GM18520 (cell line): ENCODE measurements around the gene CCL1.

Experiments used
- ATAC-seq: cut with Tn5 transposase; IDR thresholded peaks from one replicate; pipeline ENCODE4 v1.9.1; 2021; ENCODE audit not compliant: unreplicated experiment

CCL1 gene

GRCh38 chr17:34363183-34363661, at the start of gene CCL1:
TSS of gene CCL1 (minus strand) at chr17:34363233. CDS start at chr17:34363161, 72 bp downstream.
- ATAC-seq: no peak

- no peak for ATAC-seq
Measured at GRCh38 chr17:34412534-34412933, 49.5 kb upstream of the CCL1 start.

GRCh38 chr17:34411646-34412421, 48.8 kb upstream of the CCL1 start:
- no peak for ATAC-seq

DNA sequence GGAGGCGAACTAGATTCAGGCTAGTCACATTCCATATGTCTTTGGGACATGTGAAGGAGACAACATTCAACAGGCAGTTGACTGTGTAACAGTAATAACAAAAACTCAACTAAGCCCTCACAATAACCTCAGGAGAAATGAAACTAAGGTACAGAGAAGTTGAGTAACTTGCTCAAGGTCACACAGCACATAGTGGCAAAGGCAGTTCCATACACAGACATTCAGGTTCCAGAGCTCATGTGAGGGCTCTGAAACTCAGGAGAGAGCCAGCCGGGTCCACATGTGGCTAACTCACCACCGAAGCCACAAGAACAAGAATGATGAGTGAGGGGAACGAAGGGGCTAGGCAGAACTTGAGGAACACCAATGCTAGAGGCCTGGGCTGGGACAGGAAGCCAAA, 46.3 kb upstream of the CCL1 start:
- no peak for ATAC-seq

DNA sequence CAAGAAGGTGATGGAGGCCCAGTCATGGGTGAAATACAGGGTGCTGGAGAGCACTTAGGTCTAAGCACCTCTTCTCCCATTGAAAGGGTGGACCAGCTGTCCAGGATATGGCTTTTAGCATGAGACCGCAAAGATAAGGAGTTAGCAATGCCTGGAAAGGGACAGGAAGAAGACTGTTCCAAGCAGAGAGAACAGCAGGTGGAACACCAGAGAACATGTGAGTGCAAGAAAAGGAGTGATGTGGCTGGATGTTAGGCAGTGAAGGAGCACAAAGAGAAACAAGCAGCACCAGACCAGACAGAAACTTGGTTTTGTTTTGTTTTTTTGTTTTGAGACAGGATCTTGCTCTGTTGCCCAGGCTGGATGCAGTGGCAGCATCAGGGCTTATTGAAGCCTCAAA, 45.4 kb upstream of the CCL1 start:
- no peak for ATAC-seq

DNA sequence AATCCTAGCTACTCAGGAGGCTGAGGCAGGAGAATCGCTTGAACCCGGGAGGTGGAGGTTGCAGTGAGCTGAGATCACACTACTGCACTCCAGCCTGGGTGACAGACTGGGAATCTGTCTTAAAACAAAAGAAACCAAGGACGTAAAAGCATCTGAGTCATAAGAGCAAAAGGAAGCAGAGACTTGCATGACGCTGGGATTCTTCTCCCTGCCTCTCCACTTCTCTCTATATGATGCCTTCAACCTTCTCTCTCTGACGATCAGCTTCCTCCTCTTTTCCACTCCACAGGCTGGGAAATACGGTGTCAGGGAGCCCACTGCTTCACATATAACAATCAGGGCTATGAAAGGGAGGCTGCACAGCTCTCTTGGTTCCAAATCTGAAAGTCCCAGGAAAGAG, 43.2 kb upstream of the CCL1 start:
- ATAC-seq: no peak

- ATAC-seq: no peak
Measured at GRCh38 chr17:34403006-34403405, 40.0 kb upstream of the CCL1 start.

DNA sequence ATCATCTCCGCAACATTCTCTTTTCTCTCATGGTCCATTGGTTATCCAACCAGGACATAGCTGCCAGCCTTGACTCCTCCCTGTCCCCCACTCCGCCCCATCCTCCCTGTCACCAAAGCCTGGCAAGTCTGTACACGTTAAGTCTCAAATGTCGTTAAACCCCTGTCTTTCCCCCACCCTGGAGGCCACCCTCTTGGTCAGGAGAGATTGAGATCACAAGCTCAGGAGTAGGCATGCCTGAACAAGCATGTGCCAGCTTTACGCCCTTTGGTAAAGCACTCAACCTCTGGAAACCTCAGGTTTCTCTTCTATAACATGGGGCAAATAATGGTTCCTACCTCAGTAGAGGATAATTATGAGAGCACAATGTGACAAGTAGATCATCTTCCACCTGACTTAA, 38.1 kb upstream of the CCL1 start:
- ATAC-seq: no peak

DNA sequence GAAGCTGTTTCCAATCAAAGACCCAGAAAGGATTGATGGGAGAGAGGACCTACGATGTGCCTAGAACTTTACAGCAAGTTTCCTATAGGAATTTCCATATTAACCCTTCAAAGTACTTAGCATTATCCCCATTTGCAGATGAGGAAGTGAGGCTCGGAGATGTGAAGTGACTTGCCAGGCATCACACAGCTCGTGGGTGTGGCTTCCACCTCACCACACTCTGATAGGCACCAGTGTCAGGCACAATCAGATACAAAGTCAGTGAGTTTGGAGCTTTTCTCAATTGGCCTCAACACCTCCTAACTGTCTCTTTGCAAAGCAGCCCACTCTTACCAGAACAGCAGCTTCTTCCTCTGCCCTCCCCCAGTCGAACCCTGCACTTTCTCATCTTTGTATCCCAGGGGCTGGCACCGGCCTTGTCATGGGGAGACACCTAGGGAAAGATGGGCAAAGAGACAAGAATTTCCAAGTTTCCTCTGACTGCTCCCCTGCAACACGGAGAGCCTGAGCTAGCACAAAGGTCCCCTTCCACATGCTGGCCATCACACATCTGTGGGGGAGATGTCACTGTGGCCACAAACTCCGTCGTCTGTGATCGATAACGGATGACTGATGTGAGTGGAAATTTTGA, 37.4 kb upstream of the CCL1 start:
- ATAC-seq: no peak

GRCh38 chr17:34399725-34400124, 36.7 kb upstream of the CCL1 start:
- no peak for ATAC-seq

DNA sequence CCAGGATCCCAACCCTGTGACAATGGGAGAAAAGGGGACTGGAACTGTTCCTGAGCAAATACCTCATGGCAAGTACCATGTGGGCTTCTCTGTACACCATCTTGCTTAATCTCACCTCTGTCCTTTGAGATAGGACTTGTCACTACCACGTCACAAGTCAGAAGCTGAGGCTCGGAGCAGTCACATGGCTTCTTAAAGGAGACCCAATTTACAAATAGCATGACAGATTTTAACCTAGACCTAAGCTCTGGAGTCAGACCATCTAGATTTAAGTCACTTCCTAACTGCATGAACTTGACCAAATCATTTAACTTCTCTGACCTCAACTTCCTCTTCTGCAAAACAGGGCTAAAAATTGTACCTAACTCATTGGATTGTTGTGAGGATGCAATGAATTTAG, 36.0 kb upstream of the CCL1 start:
- no peak for ATAC-seq

GRCh38 chr17:34397265-34397664, 34.2 kb upstream of the CCL1 start:
- no peak for ATAC-seq

GRCh38 chr17:34393401-34393800, 30.4 kb upstream of the CCL1 start:
- no peak for ATAC-seq

DNA sequence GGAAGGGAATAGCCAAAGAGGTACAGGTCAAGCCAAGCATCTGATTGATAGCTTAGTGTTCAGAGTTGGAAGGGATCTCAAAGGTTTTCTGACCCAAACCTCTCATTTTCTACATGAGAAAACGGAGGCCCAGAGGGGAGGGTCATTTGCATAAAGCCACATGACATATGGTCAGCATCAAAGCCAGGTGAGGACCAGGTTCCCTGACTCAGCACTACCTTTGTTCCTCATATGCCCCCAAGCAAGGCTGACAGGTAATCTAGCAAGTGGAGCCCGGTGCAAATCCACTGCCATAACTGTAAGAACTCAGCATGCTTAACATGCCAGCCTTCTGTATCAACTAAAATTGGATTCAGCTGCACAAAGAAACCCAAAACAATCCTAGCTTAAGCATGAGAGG, 28.2 kb upstream of the CCL1 start:
- ATAC-seq: no peak

DNA sequence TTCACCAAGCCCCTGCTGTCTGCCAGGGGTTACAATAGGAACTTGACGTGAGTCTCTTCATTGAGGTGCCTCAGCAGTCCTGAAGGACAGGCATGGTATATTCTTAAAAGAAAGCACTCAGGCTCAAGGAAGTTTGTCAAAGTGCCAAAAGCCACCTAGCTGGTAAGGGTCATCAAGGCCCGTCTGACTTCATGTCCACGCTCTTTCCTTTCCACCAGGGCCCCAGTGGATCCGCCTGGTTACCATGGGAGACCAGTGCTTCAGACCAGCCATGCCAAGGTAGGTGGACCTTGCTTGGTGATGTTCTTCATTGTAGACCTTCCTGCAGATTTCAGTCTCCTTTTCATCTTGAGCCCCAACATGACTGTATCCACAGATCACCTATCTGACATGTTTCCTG, 27.6 kb upstream of the CCL1 start:
- ATAC-seq: no peak

GRCh38 chr17:34389126-34389750, 26.2 kb upstream of the CCL1 start:
- ATAC-seq: no peak

- ATAC-seq: no peak
Measured at GRCh38 chr17:34387566-34387965, 24.5 kb upstream of the CCL1 start.

DNA sequence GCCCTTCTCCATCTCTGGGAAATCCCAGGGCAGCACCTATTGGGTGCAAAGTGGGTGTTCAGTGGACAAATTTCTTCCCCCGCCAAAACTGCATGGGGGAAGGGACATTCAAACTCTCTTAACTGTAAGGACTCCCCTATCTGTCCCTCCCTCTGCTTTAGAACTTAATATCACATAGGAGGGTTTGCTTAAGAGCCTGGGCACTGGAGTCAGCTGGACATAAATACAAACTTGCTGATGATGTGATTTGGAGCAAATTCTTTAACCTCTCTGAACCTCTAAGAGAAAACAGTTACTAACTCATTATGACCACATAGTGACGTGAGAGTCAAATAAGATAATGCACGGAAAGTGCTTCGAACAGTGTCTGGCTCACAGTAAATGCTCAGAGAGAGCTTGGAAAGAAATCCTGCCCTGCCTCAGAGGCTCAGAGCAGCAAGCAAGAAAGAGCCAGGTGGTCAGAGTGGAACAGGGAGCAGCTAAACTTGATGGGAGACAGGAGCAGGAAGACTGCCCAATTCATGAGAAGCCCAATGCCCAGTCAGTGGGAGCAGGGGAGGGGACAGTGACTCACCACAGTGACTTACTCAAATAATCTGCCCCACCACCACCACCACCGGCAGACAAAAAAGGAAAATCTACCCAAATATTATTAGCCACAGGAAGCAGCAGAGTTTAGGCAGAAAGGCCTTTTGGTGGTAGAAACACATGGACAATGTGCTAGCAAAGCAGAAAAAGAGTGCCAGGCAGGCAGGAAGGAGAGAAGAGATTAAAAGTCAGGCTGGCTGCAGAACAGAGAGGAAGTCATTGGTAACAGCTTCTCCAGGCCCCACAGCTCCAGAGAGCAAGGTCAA, 23.9 kb upstream of the CCL1 start:
- ATAC-seq: no peak

DNA sequence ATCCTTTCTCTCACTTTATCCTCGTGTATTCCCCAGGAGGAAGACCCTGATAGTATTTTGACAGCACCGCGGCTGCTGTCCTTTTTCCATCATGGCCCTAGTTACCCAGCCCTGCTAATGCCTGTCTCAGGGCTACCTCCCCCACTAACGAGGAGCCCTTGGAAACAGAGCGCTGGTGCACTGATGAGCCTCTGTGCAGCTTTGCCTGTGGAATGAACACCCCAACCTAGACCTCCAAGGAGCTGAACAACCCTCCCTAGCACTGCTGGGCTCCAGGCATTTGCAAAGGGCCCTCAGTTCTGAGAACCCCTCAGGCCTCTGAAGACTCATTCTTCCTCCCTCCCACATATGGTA, 23.3 kb upstream of the CCL1 start:
- ATAC-seq: no peak

GRCh38 chr17:34384822-34385605, 22.0 kb upstream of the CCL1 start:
- no peak for ATAC-seq

- no peak for ATAC-seq
Measured at GRCh38 chr17:34384271-34384670, 21.2 kb upstream of the CCL1 start.
